COLO668 (cell line): Measurements from ENCODE around the gene NFATC2.

Experiments
- DNase-seq: peaks from one replicate; lab custom pipeline; 2025; ENCODE audit not compliant: unreplicated experiment; lab: John Stamatoyannopoulos, UW

The NFATC2 gene

DNA sequence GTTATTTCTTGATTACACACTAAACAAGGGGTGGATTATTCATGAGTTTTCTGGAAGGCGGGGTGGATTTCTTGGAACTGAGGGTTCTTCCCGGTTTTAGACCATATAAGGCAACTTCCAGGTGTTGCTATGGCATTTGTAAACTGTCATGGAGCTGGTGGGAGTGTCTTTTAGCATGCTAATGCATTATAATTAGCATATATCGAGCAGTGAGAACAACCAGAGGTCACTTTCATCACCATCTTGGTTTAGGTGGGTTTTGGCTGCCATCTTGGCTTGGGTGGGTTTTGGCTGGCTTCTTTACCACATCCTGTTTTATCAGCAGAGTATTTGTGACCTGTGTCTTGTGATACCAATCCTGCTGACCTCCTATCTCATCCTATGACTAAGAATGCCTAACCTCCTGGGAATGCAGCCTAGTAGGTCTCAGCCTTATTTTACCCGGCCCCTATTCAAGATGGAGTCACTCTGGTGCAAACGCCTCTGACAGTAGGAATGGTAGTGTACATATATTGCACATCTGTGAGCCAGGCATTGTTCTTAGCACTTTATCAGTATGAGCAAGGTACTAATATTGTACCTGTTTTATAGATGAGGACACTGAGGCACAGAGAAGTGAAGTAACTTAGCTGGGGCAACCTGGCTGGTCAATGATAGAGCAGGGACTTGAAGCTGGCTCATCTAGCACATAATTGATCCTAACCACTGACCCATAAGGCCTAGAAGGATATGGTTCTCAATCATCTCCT is 203.7 kb downstream of the NFATC2 start:
- DNase-seq: no peak

DNA sequence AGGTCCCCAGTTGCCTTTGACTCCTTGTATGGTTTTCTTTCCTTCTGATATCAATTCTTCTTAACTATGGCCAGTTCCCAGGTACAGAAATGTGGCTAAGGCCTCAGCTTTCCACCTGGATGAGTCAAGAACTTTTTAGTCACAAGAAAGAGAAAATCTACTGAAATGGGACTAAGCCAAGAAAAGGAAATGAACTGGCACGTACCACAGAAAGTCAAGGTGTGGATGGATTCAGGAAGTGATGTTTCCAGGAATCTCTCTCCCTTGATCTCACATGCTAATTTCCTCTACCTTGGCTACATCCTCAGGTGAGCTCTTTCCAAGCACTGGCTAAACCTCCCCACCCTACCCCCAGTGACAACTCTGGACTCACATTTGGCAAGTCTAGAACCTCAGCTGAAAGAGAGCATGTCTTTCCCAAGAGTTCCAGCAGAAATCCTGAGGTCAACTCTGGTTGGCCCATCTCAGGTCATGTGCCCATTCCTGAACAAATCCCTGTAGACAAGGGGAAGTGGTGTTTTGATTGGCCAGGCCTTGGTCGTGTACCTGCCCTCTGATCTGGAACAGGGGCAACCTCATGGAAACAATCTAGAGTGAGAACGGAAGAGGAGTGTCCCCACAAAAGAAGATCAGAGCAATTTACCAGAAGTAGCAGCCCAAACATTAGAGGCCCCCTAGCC is 205.3 kb downstream of the NFATC2 start:
- no peak for DNase-seq
